Activated CD4-positive, alpha-beta T cell treated with anti-CD3 and anti-CD28 coated beads, Interleukin-2, amount 50 U/mL, for 16 hours (primary cell): ENCODE data around the gene DNAH10.

ENCODE experiments used
- DNase-seq: peaks from one replicate; pipeline ENCODE4 v3.0.0-alpha.2; 2020

Gene DNAH10

DNA sequence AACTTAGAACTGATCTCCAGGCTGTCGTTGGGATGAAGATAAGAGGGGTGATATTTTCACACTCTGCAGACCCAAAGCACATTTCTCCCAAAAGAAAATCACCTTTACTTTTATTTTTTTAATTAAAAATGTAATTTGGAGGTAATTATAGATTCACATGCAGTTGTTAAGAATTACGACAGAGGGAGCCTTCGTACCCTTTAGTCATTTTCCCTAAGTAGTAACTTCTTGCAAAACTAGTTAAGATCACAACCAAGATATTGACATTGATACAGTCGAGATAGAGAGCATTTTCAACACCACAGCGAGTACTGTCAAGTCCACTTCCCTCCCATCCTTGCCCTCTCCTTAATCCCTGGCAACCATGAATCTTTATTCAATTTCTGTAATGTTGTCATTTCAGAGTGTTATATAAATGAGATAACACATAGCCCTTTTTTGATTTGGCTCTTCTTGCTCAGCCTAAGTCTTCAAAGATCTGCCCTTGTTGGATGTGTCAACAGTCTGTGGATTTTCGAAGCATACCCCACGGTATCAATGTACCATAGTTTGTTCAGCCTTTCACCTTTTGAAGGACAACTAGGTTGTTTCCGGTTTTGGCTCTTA, 39.6 kb downstream of the DNAH10 start:
- peak; percentile 3 for DNase-seq

DNA sequence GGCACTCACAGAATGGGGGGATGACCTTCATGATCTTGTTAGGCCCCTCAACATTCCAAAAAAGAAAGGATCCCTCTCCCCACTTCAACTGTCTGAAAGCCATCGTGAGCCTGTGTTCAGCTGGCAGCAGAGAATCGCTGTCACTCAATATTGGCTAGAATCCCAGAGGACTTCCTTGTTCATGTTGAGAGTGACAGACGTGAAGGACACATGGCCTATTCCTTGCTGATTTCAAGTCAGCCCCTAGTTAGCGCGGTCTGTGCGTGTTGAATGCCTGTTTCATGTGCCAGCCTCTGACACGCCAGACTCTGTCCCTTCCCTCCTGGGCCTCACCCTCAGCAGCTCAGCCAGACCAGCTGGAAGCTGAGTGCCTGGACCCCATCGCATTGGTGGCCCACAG, 43.1 kb downstream of the DNAH10 start:
- no peak for DNase-seq

DNA sequence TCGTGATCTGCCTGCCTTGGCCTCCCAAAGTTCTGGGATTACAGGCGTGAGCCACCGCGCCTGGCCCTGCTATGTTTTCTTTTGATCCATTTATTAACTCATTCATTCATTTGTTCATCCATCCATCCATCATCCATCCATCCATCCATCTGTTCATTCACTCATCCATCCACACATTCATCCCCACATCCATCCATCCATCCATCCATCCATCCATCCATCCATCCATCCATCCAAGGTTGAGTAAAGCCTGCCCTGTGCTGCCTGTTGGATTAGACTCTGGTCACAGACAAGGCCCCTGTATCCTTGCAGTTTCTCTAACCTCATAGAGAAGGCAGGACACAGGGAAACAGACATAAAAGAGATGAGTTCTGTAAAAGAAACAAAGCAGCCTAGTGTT, 44.9 kb downstream of the DNAH10 start:
- no peak for DNase-seq

DNA sequence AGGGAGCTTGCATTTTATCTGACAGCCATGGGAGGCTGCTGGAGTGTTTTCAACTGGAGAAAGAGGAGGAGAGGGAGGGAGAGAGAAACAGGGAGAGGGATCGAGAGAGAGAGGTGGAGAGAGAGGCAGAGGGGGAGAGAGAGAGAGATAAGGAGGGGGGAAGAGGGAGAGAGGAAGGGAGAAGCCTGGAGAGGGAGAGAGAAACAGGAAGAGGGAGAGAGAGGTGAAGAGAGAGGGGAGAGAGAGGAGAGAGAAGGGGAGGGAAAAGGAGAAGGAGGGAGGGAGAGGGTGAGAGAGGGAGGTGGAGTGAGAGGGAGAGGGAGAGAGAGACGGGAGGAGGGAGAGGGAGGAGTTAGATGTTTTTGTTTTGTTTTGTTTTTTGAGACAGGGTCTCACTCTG, 45.6 kb downstream of the DNAH10 start:
- no peak for DNase-seq

DNA sequence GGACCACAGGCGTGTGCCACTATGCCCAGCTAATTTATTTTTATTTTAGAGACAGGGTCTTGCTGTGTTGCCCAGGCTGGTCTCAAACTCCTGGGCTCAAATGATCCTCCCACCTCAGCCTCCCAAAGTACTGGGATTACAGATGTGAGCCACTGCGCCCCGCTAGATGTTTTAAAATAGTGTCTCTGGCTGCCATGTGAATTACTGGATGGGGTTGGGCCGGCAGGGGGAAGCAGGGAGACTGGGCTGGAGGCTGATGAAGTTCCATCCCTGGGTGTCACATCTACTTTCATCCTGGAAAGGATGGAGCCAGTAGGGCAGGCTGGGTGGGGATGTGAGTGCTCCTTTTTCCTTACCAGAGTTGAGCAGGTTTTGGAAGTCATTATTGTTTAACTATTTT, 46.1 kb downstream of the DNAH10 start:
- DNase-seq = no peak

DNA sequence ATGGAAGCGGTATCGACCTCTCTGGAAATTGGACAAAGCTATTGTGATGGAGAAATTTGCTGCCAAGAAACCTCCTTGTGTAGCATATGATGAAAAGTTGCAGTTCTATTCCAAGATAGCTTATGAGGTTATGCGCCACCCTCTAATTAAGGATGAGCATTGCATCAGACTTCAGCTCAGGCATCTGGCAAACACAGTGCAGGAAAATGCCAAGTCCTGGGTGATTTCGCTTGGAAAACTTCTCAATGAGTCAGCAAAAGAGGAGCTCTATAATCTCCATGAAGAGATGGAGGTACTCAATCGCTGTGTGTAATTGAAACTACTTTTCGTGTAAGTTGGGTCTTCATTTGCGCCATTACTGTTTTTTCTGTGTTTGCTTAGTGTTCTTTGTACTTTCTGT, 51.2 kb downstream of the DNAH10 start:
- DNase-seq = no peak

DNA sequence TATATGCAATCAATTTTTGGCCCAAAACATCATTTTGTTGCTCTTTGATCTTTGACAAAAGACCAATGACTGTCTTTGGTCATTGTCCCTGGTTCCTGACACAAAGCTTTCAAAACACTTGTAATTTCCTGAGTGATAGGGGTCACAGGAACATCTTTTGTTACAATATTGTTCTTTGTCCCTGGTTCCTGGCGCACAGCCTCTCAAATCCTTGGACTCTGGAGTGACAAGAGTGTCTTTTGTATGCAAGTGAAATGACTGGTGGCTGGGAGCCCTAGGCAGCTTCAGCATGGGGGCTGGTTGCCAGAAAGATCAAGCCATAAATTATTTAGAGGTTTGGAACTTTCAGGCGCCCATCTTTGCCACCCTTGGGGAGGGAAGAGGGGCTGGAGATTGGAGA, 53.9 kb downstream of the DNAH10 start:
- no peak for DNase-seq

DNA sequence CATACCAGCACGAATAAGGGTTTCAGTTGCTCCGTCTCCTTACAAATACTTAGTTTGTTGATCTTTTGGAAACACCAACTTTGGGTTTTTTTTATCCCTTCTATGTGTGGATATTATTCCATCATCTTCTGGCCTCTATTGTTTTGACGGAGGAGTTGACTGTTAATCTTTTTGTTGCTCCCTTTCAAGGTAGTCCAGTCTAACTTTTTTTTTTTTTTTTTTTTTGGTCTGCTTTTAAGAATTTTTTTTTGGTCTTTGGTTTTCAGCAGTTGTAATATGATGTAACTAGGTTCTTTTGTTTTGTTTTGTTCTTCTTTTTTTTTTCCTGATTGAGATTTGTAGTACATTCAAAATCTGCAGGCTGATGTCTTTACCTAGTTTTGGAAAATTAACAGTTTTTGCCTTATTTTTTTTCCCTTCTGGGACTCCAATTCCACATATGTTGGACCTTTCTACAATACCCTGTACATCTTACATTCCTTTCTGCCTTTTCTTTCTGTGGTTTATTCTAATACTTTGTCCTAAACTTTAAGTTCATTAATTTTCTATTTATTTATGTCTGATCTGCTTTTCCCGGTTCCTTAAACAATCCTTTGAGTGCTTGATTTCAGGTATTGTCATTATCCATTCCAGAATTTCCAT, 54.9 kb downstream of the DNAH10 start:
- DNase-seq = no peak

DNA sequence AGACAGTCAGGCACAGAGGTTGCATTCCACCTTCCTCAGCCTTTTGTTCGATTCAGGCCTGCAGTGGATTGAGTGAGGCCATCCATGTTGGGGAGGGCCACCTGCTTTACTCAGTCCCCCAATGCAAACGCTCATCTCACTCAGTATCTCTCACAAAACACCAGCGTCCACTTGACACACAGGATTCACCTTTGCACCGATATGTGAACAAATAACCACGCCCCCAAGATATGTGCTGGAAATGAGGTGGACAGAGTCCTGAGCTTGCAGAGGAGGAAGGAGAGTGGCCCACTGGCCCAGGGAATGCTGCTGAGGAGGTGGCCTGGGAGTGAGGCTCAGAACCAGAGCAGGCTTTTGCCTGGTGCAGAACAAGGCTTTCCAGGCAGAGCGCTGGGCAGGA, 60.7 kb downstream of the DNAH10 start:
- DNase-seq = no peak

DNA sequence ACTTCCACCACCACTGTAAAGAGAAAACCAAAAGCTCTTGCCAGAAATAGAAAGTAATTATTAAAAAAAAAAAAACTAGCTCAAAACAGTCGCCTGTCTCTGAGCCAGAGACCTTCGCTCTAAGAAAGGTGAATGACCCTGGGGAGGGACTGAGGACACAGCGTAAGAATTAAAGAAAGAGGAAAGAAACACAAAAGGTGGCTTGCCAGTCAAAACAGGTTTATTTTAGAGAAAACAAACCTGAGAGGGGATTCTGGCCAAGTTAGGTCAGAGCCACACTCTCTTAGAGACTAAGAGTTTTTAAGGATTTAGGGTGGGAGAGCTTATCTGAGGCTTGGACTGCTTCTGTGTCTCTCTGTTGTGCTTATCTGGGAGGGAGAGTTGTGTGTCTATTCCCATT, 66.0 kb downstream of the DNAH10 start:
- no peak for DNase-seq

DNA sequence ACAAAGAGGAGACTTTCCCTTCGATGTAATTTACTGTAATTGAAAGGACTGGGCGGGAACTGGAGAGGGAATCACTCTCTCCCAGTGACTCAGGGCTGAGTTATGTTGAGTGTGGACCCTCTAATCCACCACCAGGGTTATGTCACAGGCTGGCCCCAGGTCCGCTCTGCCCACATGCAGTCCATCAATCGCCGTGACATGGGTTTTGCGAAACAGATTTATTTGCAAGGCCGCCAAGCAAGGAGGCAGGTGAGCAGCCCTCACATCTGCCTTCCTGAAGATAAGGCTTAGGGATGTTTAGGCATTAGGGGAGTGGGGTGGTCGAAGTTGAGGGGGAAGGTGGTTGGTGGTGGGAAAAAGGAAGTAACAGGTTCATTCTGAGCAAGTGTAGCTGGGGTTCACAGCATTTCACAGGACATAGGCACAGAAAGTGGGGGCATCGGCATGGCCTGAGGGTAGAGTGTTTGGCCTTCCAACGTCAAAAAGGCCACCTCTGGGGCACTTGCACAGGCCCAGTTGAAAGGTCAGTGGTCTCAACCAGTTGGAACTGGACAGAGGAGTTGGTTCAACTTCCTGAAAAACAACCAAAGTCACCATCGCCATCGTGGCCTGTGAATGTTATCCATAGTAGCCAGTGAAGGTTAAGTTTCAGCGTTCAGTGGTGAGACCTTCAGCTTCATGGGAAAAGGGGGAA, 66.9 kb downstream of the DNAH10 start:
- DNase-seq = no peak

DNA sequence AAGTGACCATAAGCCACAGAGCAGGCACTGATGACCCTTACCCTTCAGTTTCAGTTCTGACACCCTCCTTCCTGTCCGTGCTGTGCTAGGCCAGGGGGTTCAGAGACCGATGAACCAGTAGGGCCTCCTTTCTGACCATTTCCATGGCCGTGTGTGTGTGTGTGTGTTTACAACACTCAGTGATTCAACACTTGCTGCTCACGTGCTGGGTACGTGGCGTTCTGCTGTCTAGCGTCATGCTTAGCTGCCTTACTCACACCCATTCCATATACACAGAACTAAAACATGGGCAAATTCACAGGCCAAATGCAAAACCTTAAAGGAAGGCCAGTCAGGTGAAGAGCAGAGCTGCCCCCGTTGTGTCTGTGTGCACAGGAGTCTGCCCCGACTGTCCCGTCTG, 67.5 kb downstream of the DNAH10 start:
- no peak for DNase-seq

DNA sequence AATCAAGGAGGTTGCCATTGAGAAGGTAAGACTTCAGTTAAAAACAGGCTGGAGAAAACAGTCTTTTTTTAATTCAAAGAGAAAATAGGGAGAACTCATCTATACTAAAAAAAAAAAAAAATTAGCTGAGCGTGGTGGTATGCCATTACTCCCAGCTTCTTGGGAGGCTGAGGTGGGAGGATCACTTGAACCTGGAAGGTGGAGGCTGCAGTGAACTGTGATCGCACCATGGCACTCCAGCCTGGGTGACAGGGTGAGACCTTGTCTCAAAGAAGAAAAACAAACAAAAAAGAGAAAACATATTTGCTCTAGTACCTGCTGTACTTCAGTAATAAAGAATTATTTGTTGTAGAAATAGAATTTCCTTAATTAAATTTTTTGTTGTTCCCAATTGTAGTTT, 68.6 kb downstream of the DNAH10 start:
- no peak for DNase-seq

DNA sequence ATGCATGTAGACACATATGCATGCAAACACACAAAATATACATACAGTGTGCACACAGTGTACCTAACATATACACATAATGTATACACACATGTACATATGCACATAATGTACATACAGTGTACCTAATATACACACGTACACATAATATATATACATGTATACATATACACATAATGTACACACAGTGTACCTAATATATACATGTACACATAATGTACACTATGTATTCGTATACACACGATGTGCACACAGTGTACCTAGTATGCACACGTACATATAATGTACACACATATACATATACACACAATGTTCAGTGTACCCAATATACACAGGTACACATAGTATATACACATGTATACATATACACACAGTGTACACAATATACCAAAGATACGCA, 70.0 kb downstream of the DNAH10 start:
- no peak for DNase-seq

DNA sequence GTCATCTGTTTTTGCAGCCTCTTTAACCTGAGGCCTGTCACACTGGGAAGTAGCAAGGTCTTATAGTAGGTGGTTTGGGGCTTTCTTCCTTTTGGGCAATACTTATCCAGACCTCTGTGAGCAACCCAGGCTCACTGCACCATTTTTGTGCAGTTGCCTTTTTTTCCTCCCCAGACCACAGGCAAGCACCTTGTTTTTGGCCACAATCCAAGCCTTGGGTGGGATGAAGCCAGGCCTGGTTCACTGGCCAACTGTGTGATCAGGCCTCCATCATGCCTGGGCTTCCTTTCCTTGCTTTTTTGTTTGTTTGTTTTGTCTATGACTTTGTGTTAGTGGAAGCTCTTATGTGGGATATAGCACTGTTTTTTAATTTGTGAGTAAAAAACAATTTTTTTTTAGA, 71.7 kb downstream of the DNAH10 start:
- no peak for DNase-seq

DNA sequence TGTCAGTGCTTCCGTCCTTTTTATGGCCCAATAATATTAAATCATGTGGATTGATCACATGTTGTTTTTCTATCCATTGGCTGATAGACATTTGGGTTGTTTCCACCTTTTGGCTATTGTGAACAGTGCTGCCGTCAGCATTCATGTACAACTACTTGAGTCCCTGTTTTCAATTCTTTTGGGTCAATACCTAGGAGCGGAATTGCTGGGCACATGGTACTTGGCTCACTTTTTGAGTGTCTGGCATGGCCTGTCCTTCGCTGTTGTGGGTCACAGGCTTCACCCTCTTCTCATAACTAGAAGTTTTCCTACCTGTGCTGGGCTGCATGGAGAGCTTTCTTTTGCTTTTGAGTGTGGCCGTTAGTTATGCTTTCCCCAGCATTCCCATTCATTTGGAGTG, 72.7 kb downstream of the DNAH10 start:
- no peak for DNase-seq

DNA sequence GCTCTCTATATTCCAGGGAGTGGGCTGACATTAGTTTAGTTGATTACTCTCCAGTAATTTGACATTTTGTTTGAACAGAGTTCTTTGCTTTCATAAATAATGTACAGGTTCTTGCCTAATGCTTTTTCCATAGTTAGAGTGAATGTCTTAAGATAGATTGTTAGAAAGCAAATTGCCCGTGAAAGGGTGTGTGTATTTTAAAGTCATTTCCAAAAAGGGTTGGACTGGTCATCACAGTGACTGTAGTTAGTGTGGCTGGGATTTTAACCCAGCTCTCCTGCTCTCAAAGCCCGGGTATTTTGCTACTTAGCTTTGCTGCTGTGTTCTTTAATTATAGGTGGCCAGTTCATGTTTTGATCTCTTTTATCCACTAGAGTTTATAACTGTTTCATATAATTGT, 74.2 kb downstream of the DNAH10 start:
- DNase-seq = no peak

DNA sequence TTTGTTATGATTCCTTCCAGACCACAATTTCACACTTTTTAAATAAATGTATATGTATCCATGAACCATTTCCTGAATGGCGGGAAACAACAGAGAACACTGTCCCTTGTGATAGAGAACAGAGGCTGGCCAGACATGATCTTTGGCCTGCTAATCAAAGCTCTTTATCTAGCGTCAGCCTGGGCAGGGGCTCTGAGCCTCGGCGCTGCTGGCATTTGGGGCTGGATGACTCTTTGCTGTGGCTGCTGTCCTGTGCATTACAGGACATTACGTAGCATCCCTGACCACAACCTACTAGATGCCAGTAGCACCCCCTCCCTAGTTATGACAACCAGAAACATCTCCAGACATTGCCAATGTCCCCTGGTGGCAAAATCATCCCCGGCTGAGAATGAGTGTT, 77.7 kb downstream of the DNAH10 start:
- no peak for DNase-seq

DNA sequence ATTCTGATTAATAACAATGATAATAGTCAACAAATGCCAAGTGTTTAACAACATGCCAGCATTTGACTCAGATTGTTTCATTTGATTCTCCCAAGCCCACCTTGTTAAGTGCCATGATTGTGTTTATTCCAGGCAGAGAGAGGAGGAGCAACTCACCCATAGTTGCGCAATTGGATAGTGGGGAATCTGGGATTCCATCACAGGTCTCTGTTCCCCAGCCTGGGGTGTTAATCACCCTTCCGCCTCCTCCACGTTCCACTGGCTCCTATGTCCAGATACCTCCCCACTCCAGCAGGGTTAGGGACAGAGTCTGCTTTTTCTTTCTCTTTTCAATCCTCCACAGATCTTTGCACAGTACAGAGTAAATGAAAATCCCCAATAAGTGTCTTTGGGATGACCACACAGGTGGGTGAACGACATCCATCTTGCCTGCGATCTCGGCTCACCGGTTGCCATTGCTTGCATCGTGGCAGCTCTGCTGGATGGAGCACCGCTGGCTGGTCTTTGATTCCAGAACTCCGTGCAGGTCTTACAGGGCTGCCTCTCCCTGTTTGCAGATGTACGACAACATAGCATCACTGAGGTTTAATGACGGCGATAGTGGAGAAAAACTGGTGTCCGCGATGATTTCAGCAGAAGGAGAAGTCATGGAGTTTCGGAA, 78.8 kb downstream of the DNAH10 start:
- no peak for DNase-seq

DNA sequence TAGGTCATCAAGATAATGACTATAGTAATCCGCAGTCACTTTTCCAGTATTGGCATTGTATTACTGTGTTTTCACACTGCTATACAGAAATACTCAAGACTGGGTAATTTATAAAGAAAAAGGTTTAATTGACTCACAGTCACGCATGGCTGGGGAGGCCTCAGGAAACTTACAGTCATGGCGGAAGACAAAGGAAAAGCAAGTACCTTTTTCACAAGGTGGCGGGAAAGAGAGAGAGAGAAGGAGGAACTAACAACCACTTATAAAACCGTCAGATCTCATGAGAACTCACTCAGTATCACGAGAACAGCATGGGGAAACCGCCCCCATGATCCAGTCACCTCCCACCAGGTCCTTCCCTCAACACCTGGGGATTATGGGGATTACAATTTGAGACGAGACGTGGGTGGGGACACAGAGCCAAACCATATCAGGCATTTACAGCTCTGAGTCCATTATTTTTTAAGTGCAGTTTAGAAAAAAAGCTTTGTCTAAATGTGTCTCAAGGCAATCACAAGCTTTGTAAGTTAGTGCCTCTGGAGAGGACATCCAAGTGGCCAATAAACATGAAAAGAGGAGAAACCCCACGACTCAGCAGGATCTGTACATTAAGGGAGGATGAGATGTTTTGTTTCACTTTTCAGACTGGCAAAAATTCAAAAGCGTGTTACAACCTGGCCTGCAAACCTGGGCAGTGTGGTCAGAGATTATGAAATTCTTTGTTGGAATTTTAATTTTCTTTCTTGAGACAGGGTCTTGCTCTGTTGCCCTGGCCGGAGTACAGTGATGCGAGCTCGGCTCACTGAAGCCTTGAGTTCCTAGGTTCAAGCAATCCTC, 82.0 kb downstream of the DNAH10 start:
- no peak for DNase-seq

DNA sequence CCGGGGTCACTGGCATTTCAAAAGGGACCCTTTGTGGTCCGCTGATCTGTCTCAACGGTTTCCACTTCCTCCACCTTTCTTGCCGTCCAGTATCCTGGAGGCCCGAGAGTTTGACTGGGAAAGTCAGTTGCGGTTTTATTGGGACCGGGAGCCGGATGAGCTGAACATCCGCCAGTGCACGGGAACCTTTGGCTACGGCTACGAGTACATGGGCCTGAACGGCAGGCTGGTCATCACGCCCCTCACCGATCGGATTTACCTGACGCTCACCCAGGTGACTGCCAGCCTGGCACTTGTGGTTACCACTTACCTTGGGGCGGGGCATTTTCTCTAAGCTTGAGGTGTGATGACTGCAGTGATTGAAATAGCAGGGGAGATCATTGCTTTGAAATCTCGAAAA, 83.8 kb downstream of the DNAH10 start:
- no peak for DNase-seq

DNA sequence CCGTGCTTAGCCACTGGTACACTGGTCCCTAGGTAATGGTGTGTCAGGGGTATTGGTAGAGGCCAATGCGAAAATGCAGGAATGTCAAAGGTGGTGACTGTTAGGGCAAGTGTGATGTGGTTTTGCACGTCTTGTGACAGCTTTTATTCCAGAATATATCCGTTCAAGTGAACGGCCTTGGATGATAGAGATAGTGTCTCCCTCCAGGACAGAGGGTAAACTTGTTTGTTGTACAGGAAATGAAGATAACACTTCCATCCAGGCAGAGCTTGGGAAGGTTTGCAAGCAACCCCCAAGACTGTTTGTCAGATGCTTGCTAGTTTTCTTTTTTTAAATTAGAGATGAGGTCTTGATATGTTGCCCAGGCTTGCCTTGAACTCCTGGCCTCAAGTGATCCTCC, 84.2 kb downstream of the DNAH10 start:
- no peak for DNase-seq

DNA sequence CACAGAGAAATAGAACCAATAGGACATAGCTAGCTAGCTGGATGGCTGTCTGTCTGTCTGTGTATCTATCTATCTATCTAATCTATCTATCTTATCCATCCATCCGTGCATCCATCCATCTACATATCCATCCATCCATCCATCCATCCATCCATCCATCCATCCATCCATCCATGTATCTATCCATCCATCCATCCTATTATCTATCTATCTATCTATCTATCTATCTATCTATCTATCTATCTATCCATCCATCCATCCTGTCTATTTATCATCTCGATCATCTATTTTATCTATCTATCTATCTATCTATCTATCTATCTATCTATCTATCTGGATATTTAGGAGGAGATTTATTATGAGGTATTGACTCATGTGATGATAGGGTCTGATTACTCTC, 84.9 kb downstream of the DNAH10 start:
- DNase-seq = no peak
